GM12891 (cell line): ENCODE results near the gene SLCO2B1.

Source experiments
- POLR2A ChIP-seq: IDR thresholded peaks from 2 replicates; pipeline ENCODE4 v1.6.1; 2011; ENCODE audit warnings: low read depth, low read length, control low read depth
- POLR2AphosphoS5 ChIP-seq: IDR thresholded peaks from 2 replicates; pipeline ENCODE4 v1.6.1; 2011; ENCODE audit warnings: low read depth, low read length, control low read depth
- SPI1 ChIP-seq: IDR thresholded peaks from 2 replicates; pipeline ENCODE4 v1.6.1; 2011; ENCODE audit warnings: low read depth, low read length, control low read depth
- TAF1 ChIP-seq: IDR thresholded peaks from 2 replicates; pipeline ENCODE4 v1.6.1; 2011; ENCODE audit warnings: low read depth, low read length, control low read depth

DNA sequence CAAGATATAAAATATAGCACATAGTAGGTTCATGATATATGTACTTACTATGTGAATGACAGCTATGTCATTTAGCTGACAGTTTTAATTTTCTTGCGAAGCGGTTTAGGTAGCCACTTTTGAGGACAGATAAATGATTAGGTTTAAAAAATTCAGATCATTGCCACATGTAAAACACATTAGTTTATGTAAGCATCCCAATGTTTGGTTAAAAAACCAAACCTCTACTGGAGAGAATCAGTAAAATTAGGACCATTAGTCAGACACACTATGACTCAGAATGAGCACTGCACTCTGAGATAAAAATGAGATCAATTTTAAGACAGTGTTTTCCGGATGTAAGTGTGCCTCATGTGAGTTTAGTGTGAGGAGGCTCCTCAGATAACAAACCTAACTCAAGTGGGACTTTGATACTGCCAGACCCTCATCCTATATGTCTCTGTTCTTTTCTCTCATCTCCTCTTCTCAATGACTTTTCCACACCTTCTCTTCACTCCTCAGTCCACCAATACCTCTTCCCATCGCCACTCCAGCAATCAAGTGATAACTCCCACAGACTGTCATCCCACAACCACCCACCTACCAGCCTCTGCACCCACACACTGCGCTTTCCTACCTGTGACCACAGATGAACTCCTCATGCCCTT lies 47.4 kb upstream of the SLCO2B1 start:
- TF ChIP-seq POLR2AphosphoS5 (no peak), SPI1 (no peak), POLR2A (no peak), TAF1 (no peak)
